ENCODE results near the gene TENT4B. TPM values are rescaled to one million over a fixed set of nuclear protein-coding genes. Genes with fewer than 3 reads are reported as not detected.
"Not testable (repeated sequence)": the region's sequence is repeated elsewhere in the genome, so short reads cannot be mapped to it uniquely, and the experiment has no call there.

Gene TENT4B
- total RNA-seq, 1 experiment from 2014 or later = 11.4 TPM

DNA sequence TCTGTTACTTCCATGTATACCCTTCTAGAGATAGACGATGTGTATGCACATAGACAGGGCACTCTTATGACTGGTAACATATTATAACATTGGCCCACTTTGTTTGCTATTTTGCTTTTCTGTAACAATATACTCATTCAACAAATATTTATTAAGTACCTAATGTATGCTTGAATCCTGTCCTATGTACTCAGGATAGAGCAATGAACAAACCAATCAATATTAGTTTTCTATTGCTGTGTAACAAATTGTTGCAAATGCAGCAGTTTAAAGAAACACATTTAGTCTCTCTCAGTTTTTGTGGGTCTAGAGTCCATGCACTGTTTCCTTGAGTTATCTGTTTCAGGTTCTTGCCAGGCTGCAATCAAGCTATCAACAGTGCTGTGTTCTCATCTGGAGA, 29.7 kb upstream of the TENT4B start:
- H3K4me3 ChIP-seq = no peak overlapping the region
- H2AFZ ChIP-seq = no peak overlapping the region
- POLR2A ChIA-PET (ENCODE audit: unreplicated experiment) = no interaction called here
- no peak for TF ChIP-seq EZH2 (IDR thresholded peaks at IDR 0.05; ENCODE audit: low read depth)
- TF ChIP-seq, protein P1, sequence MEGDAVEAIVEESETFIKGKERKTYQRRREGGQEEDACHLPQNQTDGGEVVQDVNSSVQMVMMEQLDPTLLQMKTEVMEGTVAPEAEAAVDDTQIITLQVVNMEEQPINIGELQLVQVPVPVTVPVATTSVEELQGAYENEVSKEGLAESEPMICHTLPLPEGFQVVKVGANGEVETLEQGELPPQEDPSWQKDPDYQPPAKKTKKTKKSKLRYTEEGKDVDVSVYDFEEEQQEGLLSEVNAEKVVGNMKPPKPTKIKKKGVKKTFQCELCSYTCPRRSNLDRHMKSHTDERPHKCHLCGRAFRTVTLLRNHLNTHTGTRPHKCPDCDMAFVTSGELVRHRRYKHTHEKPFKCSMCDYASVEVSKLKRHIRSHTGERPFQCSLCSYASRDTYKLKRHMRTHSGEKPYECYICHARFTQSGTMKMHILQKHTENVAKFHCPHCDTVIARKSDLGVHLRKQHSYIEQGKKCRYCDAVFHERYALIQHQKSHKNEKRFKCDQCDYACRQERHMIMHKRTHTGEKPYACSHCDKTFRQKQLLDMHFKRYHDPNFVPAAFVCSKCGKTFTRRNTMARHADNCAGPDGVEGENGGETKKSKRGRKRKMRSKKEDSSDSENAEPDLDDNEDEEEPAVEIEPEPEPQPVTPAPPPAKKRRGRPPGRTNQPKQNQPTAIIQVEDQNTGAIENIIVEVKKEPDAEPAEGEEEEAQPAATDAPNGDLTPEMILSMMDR (conservative IDR thresholded peaks at IDR 0.05) = no peak
- intact Hi-C loops (cut with micrococcal nuclease; ENCODE audit: unreplicated experiment) = no loop called here
- H4K20me1 ChIP-seq (ENCODE audit: insufficient read depth) = no peaks in the 10 kb centered on the region
- DNase-seq = no peak
- H3K4me2 ChIP-seq = no peak overlapping the region
- H3K27me3 ChIP-seq (ENCODE audit: insufficient read depth, low read depth) = no peaks in the 10 kb centered on the region
- no peaks in the 10 kb centered on the region for H3K9me2 ChIP-seq (ENCODE audit: insufficient read depth)
- H3K79me2 ChIP-seq (ENCODE audit: low read depth) = no peaks in the 10 kb centered on the region
- CTCF ChIA-PET = no interaction called here
- no peaks in the 10 kb centered on the region for H3K4me1 ChIP-seq (replicated peaks; ENCODE audit: insufficient read depth)
- H3K36me3 ChIP-seq (ENCODE audit: low read depth) = no peaks in the 10 kb centered on the region
- no TSS peak for BruUV-seq (replicated peaks)
- no peaks in the 10 kb centered on the region for H3F3A ChIP-seq (ENCODE audit: insufficient read depth, low read depth)
- H3K27ac ChIP-seq = no peak overlapping the region
- H3K9me3 ChIP-seq (ENCODE audit: insufficient read depth, low read depth) = no peaks in the 10 kb centered on the region

DNA sequence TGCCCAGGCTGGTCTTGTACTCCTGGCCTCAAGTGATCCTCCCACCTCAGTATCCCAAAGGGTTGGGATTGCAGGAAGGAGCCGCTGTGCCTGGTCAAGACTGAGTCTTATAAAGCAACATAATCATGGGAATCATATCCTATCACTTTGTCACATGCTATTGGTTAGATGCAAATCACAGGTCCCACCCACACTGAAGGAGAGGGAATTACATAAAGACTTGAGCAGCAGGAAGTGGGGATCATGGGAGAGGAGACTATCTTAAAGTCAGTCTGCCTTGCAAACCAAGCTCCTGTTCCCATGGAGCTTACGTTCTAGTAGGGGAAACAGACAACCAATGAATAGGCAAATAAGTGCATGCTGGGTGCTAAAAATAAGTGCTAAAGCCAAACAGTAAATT, 28.3 kb upstream of the TENT4B start:
- ChIA-PET POLR2A (ENCODE audit: unreplicated experiment) (no interaction called here), CTCF (no interaction called here)
- Histone ChIP-seq H3K27ac (no peak overlapping the region), H3K4me2 (no peak overlapping the region), H3K9me2 (ENCODE audit: insufficient read depth) (no peaks in the 10 kb centered on the region), H3K4me3 (no peak overlapping the region), H3K27me3 (ENCODE audit: insufficient read depth, low read depth) (no peaks in the 10 kb centered on the region), H3K4me1 (replicated peaks; ENCODE audit: insufficient read depth) (no peaks in the 10 kb centered on the region), H3K79me2 (ENCODE audit: low read depth) (no peaks in the 10 kb centered on the region), H3K36me3 (ENCODE audit: low read depth) (no peaks in the 10 kb centered on the region), H2AFZ (no peak overlapping the region), H4K20me1 (ENCODE audit: insufficient read depth) (no peaks in the 10 kb centered on the region), H3K9me3 (ENCODE audit: insufficient read depth, low read depth) (no peaks in the 10 kb centered on the region), H3F3A (ENCODE audit: insufficient read depth, low read depth) (no peaks in the 10 kb centered on the region)
- BruUV-seq (replicated peaks) = no TSS peak
- intact Hi-C loops (cut with micrococcal nuclease; ENCODE audit: unreplicated experiment) = no loop called here
- no peak for TF ChIP-seq EZH2 (IDR thresholded peaks at IDR 0.05; ENCODE audit: low read depth)
- TF ChIP-seq, protein P1 (conservative IDR thresholded peaks at IDR 0.05) = no peak
- DNase-seq = no peak

DNA sequence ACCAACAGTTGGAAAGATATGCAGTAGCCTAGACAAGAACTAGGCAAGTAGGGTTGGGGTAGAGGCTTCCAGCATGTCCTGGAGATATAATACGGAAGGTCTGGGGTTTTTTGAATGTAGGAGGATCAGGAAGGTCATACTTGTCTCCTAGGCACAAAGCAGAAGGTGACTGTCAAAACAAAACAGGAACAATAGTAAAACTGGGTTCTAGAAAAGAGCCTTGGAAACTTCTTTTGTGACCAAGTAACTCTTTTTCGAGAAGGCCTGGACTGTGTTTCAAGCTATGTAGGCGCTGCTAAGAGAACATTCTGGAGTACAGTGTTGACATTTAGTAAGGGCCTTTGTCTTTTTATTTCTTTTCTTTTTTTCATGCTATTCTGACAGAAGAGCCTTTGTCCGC, 26.9 kb upstream of the TENT4B start:
- Histone ChIP-seq H2AFZ (no peak overlapping the region), H3K4me2 (no peak overlapping the region), H3K36me3 (ENCODE audit: low read depth) (no peaks in the 10 kb centered on the region), H3K27me3 (ENCODE audit: insufficient read depth, low read depth) (no peaks in the 10 kb centered on the region), H3K9me3 (ENCODE audit: insufficient read depth, low read depth) (no peaks in the 10 kb centered on the region), H3K4me3 (no peak overlapping the region), H3K4me1 (replicated peaks; ENCODE audit: insufficient read depth) (no peaks in the 10 kb centered on the region), H4K20me1 (ENCODE audit: insufficient read depth) (no peaks in the 10 kb centered on the region), H3K27ac (no peak overlapping the region), H3F3A (ENCODE audit: insufficient read depth, low read depth) (no peaks in the 10 kb centered on the region), H3K9me2 (ENCODE audit: insufficient read depth) (no peaks in the 10 kb centered on the region), H3K79me2 (ENCODE audit: low read depth) (no peaks in the 10 kb centered on the region)
- TF ChIP-seq, protein P1 (conservative IDR thresholded peaks at IDR 0.05) = no peak
- no peak for TF ChIP-seq EZH2 (IDR thresholded peaks at IDR 0.05; ENCODE audit: low read depth)
- no peak for DNase-seq
- CTCF ChIA-PET = no interaction called here
- POLR2A ChIA-PET (ENCODE audit: unreplicated experiment) = no interaction called here
- intact Hi-C loops (cut with micrococcal nuclease; ENCODE audit: unreplicated experiment) = no loop called here
- no TSS peak for BruUV-seq (replicated peaks)

DNA sequence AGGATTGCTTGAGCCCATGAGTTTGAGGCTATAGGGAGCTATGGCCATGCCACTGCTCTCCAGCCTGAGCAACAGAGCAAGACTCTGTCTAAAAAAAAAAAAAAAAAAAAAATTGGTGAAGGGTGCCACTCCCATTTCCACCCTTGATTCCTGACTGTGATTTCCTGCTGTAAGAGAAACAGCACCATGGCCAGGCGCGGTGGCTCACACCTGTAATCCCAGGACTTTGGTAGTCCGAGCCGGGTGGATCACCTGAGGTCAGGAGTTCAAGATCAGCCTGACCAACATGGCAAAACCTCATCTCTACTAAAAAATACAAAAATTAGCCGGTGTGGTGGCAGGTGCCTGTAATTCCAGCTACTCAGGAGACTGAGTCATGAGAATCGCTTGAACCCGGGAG, 20.5 kb upstream of the TENT4B start:
- H3K4me3 ChIP-seq; H3K4me1 ChIP-seq (replicated peaks; ENCODE audit: insufficient read depth); BruUV-seq (replicated peaks); H3K79me2 ChIP-seq (ENCODE audit: low read depth); POLR2A ChIA-PET (ENCODE audit: unreplicated experiment); H4K20me1 ChIP-seq (ENCODE audit: insufficient read depth); H3K9me2 ChIP-seq (ENCODE audit: insufficient read depth); H3K36me3 ChIP-seq (ENCODE audit: low read depth); H3K9me3 ChIP-seq (ENCODE audit: insufficient read depth, low read depth); CTCF ChIA-PET; DNase-seq; H3K4me2 ChIP-seq; intact Hi-C loops (cut with micrococcal nuclease; ENCODE audit: unreplicated experiment); H3K27ac ChIP-seq; H3F3A ChIP-seq (ENCODE audit: insufficient read depth, low read depth); H2AFZ ChIP-seq; H3K27me3 ChIP-seq (ENCODE audit: insufficient read depth, low read depth): not testable (repeated sequence)
